Vagina (tissue), 2 donors: ENCODE results near the gene ATP8B1. TPM values are rescaled to one million over a fixed set of nuclear protein-coding genes. Genes with fewer than 3 reads are reported as not detected.

Source experiments
- DNase-seq, 2 donors: peaks; one replicate each; pipeline ENCODE4 v3.0.0-alpha.2; 2017; ENCODE audit errors: extremely low spot score in 2 of 2
- H3K27ac ChIP-seq: fragments of 200-600 bp; sonication (generic); one replicate; pipeline ENCODE4 v1.5.1; 2019
- H3K27me3 ChIP-seq: fragments of 200-600 bp; sonication (generic); one replicate; pipeline ENCODE4 v1.5.1; 2019
- H3K36me3 ChIP-seq, 2 donors: fragments of 200-600 bp; sonication (generic); one replicate each; pipeline ENCODE4 v1.5.1; 2017 to 2019
- H3K4me1 ChIP-seq: fragments of 200-600 bp; sonication (generic); one replicate; pipeline ENCODE4 v1.5.1; 2019
- H3K4me3 ChIP-seq, 2 donors: fragments of 200-600 bp; sonication (generic); 1 replicate in 1 of 2; 2 replicates in 1 of 2; pipeline ENCODE4 v1.5.1; 2016 to 2019
- H3K9me3 ChIP-seq: fragments of 200-600 bp; sonication (generic); one replicate; pipeline ENCODE4 v1.5.1; 2019
- CTCF ChIP-seq, 3 experiments: fragments of 450-650 bp in 2 of 3; fragments of 200-600 bp in 1 of 3; sonication (generic) in 1 of 3; IDR thresholded peaks; one replicate each; pipeline ENCODE4 v1.5.1; 2017 to 2019; ENCODE audit warnings: antibody characterized with exemption in 3 of 3, mild to moderate bottlenecking in 2 of 3, moderate library complexity in 2 of 3
- POLR2A ChIP-seq, 2 donors: fragments of 450-650 bp; IDR thresholded peaks; one replicate each; pipeline ENCODE4 v1.6.1; 2017; ENCODE audit warnings: antibody characterized with exemption in 2 of 2, mild to moderate bottlenecking in 2 of 2, moderate library complexity in 2 of 2
- POLR2AphosphoS5 ChIP-seq, 2 donors: sonication (generic); formaldehyde crosslinking; IDR thresholded peaks; one replicate each; pipeline ENCODE4 v1.9.0; 2017; ENCODE audit warnings: antibody characterized with exemption in 2 of 2, mild to moderate bottlenecking in 2 of 2, low read depth in 1 of 2; ENCODE audit not compliant: insufficient read depth in 1 of 2
- intact Hi-C: fragments of 100-400 bp; cut with DNase I; formaldehyde crosslinking; loops from one replicate; pipeline ENCODE4 v1.15.1; 2023
- total RNA-seq: library from RNA; depleted of rRNA; stranded (reverse); fragments of >200 nt; gene quantifications from one replicate; pipeline ENCODE4 v1.2.3, GENCODE V29; 2016

Gene ATP8B1
- total RNA-seq, 1 donor from 2014 or later = 41.5 TPM

- no peak overlapping the region for H3K4me3 ChIP-seq
- no peaks in the 10 kb centered on the region for H3K36me3 ChIP-seq
- no peak for DNase-seq
- H3K27ac ChIP-seq = peak overlapping the region; percentile 27
- intact Hi-C loops = no loop called here
- no peak for TF ChIP-seq POLR2AphosphoS5 (IDR thresholded peaks at IDR 0.05; ENCODE audit: insufficient read depth in 1 of 2, low read depth in 1 of 2)
- TF ChIP-seq POLR2A (IDR thresholded peaks at IDR 0.05) = no peak
- TF ChIP-seq CTCF (IDR thresholded peaks at IDR 0.05) = no peak
- H3K4me1 ChIP-seq = peaks cover 86% of the 10 kb centered on the region
- H3K9me3 ChIP-seq = no peaks in the 10 kb centered on the region
- H3K27me3 ChIP-seq = no peaks in the 10 kb centered on the region
Measured at GRCh38 chr18:57784801-57785114, 18.4 kb downstream of the ATP8B1 start.

DNA sequence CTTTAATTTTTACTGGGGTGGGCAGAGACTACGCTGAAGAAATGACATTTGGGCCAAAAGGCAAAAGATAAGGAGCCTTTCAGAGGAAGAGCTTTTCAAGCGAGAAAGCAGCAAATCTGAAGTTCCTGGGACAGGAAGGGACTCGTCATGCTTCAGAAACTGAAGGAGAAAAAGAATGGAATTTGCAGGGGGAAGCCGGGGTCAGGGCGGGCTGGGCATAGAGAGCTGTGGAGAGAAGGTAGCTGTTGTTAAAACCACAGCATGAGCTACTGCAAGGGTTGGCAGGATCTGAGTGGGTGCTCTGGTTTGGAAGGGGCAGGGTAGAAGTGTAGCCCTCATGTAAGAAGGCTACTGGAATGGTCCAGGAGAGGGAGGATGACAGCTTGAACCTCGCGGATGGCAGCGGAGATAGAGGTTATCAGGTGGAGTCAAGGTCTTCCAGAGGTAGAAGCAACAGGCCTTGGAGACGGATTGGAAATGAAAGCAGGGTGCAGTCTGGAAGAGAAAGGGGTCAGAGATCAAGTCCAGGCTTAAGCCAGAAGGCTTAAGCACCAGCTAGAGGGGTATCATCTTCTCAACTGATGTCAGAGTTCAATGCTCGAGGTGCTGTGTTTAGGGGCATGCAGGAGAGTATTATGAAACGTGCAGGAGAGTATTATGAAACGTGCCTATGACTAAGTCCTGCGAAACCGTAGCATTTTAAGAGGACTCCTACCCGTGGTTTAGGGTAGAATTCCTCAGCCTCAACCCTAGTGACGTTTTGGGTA, 18.9 kb downstream of the ATP8B1 start:
- no peak for DNase-seq
- H3K9me3 ChIP-seq = no peaks in the 10 kb centered on the region
- no peak overlapping the region for H3K4me3 ChIP-seq
- TF ChIP-seq POLR2A (IDR thresholded peaks at IDR 0.05) (no peak), POLR2AphosphoS5 (IDR thresholded peaks at IDR 0.05; ENCODE audit: insufficient read depth in 1 of 2, low read depth in 1 of 2) (no peak), CTCF (IDR thresholded peaks at IDR 0.05) (no peak)
- H3K4me1 ChIP-seq = peaks cover 85% of the 10 kb centered on the region
- H3K36me3 ChIP-seq = no peaks in the 10 kb centered on the region
- intact Hi-C loops = no loop called here
- H3K27me3 ChIP-seq = no peaks in the 10 kb centered on the region
- H3K27ac ChIP-seq = peak overlapping the region; percentile 27

DNA sequence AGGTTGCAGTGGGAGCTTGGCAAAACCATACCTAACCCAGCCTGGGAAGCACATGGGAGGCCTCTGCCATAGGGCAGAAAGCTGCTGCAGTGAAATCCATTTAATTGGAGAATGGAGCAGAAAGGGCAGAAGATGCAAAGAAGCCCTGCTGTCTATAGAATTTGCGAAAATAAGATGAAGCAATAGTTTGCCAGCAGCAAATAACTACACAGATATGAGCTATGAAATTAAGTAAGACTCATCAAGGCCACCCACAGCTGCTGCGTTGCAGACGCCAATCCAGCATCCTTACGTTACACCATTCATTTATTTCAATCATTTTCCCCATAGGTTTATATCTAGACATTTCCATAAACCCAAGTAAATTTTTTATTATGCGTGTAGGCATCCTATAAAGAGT, 21.1 kb downstream of the ATP8B1 start:
- no peak for DNase-seq
- Histone ChIP-seq H3K4me3 (no peak overlapping the region), H3K36me3 (no peaks in the 10 kb centered on the region), H3K27me3 (no peaks in the 10 kb centered on the region), H3K9me3 (no peaks in the 10 kb centered on the region), H3K4me1 (peaks cover 78% of the 10 kb centered on the region), H3K27ac (peak overlapping the region; percentile 76)
- intact Hi-C loops = no loop called here
- no peak for TF ChIP-seq CTCF (IDR thresholded peaks at IDR 0.05)
- TF ChIP-seq POLR2A (IDR thresholded peaks at IDR 0.05) = no peak

- H3K4me1 ChIP-seq = peaks cover 80% of the 10 kb centered on the region
- no peaks in the 10 kb centered on the region for H3K9me3 ChIP-seq
- H3K27ac ChIP-seq = peak overlapping the region; percentile 76
- TF ChIP-seq POLR2AphosphoS5 (IDR thresholded peaks at IDR 0.05; ENCODE audit: insufficient read depth in 1 of 2, low read depth in 1 of 2) = peak in 1 of 2 donors; percentile 41
- no peak for TF ChIP-seq CTCF (IDR thresholded peaks at IDR 0.05)
- no peak for DNase-seq
- intact Hi-C loops = no loop called here
- H3K27me3 ChIP-seq = no peaks in the 10 kb centered on the region
- no peak overlapping the region for H3K4me3 ChIP-seq
- no peaks in the 10 kb centered on the region for H3K36me3 ChIP-seq
Measured at GRCh38 chr18:57780706-57781347, 22.3 kb downstream of the ATP8B1 start.

GRCh38 chr18:57780318-57780705, 22.8 kb downstream of the ATP8B1 start:
- H3K27me3 ChIP-seq = no peaks in the 10 kb centered on the region
- TF ChIP-seq POLR2AphosphoS5 (IDR thresholded peaks at IDR 0.05; ENCODE audit: insufficient read depth in 1 of 2, low read depth in 1 of 2) (no peak), CTCF (IDR thresholded peaks at IDR 0.05) (no peak), POLR2A (IDR thresholded peaks at IDR 0.05) (no peak)
- no peak for DNase-seq
- H3K27ac ChIP-seq = peak overlapping the region; percentile 76
- intact Hi-C loops = no loop called here
- peaks cover 80% of the 10 kb centered on the region for H3K4me1 ChIP-seq
- no peak overlapping the region for H3K4me3 ChIP-seq
- H3K36me3 ChIP-seq = no peaks in the 10 kb centered on the region
- no peaks in the 10 kb centered on the region for H3K9me3 ChIP-seq
